Activated effector memory CD4-positive, alpha-beta T cell treated with anti-CD3 and anti-CD28 coated beads, Interleukin-2, amount 50 U/mL, for 16 hours (primary cell): ENCODE data around the gene OXCT2.
"Not testable (repeated sequence)": the region's sequence is repeated elsewhere in the genome, so short reads cannot be mapped to it uniquely, and the experiment has no call there.

Experiments
- DNase-seq: peaks from one replicate; pipeline ENCODE4 v3.0.0-alpha.2; 2020

Gene OXCT2

GRCh38 chr1:39787108-39787375 lies 15.9 kb upstream of the OXCT2 start:
- not testable (repeated sequence) for DNase-seq

GRCh38 chr1:39786303-39787107 lies 15.4 kb upstream of the OXCT2 start:
- DNase-seq, result not testable (repeated sequence)

GRCh38 chr1:39782685-39783084 lies 11.5 kb upstream of the OXCT2 start:
- DNase-seq, result not testable (repeated sequence)

- no peak for DNase-seq
Measured at GRCh38 chr1:39782103-39782502, 11.0 kb upstream of the OXCT2 start.

GRCh38 chr1:39781349-39781715 lies 10.2 kb upstream of the OXCT2 start:
- DNase-seq, result no peak

- DNase-seq, result peak; percentile 53
Measured at GRCh38 chr1:39779821-39780220, 8.7 kb upstream of the OXCT2 start.

- peak; percentile 45 for DNase-seq
Measured at GRCh38 chr1:39779137-39779536, 8.0 kb upstream of the OXCT2 start.

- peak; percentile 13 for DNase-seq
Measured at GRCh38 chr1:39778463-39779099, 7.4 kb upstream of the OXCT2 start.

- DNase-seq, result not testable (repeated sequence)
Measured at GRCh38 chr1:39777896-39778295, 6.7 kb upstream of the OXCT2 start.

GRCh38 chr1:39777306-39777705 lies 6.2 kb upstream of the OXCT2 start:
- no peak for DNase-seq

GRCh38 chr1:39776886-39777285 lies 5.7 kb upstream of the OXCT2 start:
- DNase-seq, result no peak

GRCh38 chr1:39776400-39776713 lies 5.2 kb upstream of the OXCT2 start:
- DNase-seq, result no peak

GRCh38 chr1:39775676-39776399 lies 4.7 kb upstream of the OXCT2 start:
- DNase-seq, result not testable (repeated sequence)

- DNase-seq, result not testable (repeated sequence)
Measured at GRCh38 chr1:39775141-39775540, 4.0 kb upstream of the OXCT2 start.

GRCh38 chr1:39773369-39773979 lies 2.3 kb upstream of the OXCT2 start:
- DNase-seq, result not testable (repeated sequence)

- peak; percentile 68 for DNase-seq
Measured at GRCh38 chr1:39770100-39771021, 787 bp downstream of the OXCT2 start.

- peak; percentile 61 for DNase-seq
Measured at GRCh38 chr1:39769502-39769901, 1.6 kb downstream of the OXCT2 start.

GRCh38 chr1:39766466-39766865 lies 4.7 kb downstream of the OXCT2 start:
- not testable (repeated sequence) for DNase-seq

- DNase-seq, result not testable (repeated sequence)
Measured at GRCh38 chr1:39764512-39764911, 6.6 kb downstream of the OXCT2 start.

- DNase-seq, result not testable (repeated sequence)
Measured at GRCh38 chr1:39763619-39764374, 7.4 kb downstream of the OXCT2 start.
